ENCODE results near the gene PRKAR1B. TPM values are rescaled to one million over a fixed set of nuclear protein-coding genes. Genes with fewer than 3 reads are reported as not detected.

Gene PRKAR1B
- total RNA-seq, 1 experiment from 2014 or later: 43.3 TPM

DNA sequence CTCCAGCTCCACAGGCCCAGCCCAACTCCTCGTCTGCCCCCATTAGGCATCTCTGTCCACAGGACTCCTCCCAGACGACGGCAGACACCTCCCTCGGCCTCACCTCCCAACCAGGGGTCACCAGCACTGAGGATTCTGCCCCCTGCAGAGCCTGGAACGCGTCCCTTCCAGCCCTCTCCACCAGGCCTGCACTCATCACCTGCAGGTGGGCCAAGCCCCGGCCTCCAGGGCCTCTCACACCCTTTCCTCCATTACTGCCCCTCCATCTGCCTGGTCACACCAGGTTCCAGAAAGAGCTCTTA, 164.8 kb downstream of the PRKAR1B start:
- Histone ChIP-seq H4K8ac (replicated peaks; ENCODE audit: insufficient read length, low read depth, low read length) (no peak overlapping the region), H3K14ac (ENCODE audit: insufficient read depth, low read length) (no peak overlapping the region), H2BK120ac (ENCODE audit: low read depth, low read length, poor library complexity, severe bottlenecking) (no peak overlapping the region), H3T11ph (ENCODE audit: low read length) (no peak overlapping the region), H2BK12ac (ENCODE audit: insufficient read length, low read depth, low read length) (no peak overlapping the region), H3K4me2 (ENCODE audit: insufficient read depth, insufficient read length, low read length) (no peak overlapping the region), H4K20me1 (ENCODE audit: control insufficient read depth, insufficient read depth, insufficient read length) (no peaks in the 10 kb centered on the region), H4K5ac (ENCODE audit: insufficient read length, low read depth, low read length) (no peak overlapping the region), H3K9ac (ENCODE audit: extremely low read depth, insufficient read length, low read length) (no peak overlapping the region), H3K27ac (ENCODE audit: insufficient read length, low read depth, low read length) (no peak overlapping the region), H3K79me1 (ENCODE audit: insufficient read depth, low read depth, low read length, poor library complexity, severe bottlenecking) (no peaks in the 10 kb centered on the region), H3K9me3 (ENCODE audit: control insufficient read depth, low read depth, low read length) (no peaks in the 10 kb centered on the region), H2AFZ (ENCODE audit: low read length) (no peak overlapping the region), H3K4ac (ENCODE audit: low read depth, low read length) (no peak overlapping the region), H2AK5ac (ENCODE audit: insufficient read length, low read length) (no peak overlapping the region), H3K27me3 (ENCODE audit: insufficient read depth, low read length) (no peaks in the 10 kb centered on the region), H2BK15ac (ENCODE audit: low read depth, low read length) (no peak overlapping the region), H3K79me2 (ENCODE audit: insufficient read depth, low read length) (no peaks in the 10 kb centered on the region; the same call in 1 of the 2 replicates), H3K23ac (ENCODE audit: insufficient read length, low read depth, low read length) (no peak overlapping the region), H2BK20ac (ENCODE audit: low read depth, low read length, poor library complexity, severe bottlenecking) (no peak overlapping the region), H3K4me1 (ENCODE audit: insufficient read depth, low read length) (no peaks in the 10 kb centered on the region), H3K23me2 (ENCODE audit: insufficient read length, low read depth, low read length, poor library complexity, severe bottlenecking) (no peaks in the 10 kb centered on the region), H3K18ac (ENCODE audit: insufficient read length, low read depth, low read length) (no peak overlapping the region), H3K56ac (ENCODE audit: insufficient read length, low read depth, low read length) (no peak overlapping the region), H2BK5ac (ENCODE audit: insufficient read length, low read length) (no peak overlapping the region), H4K91ac (ENCODE audit: insufficient read length, low read depth, low read length) (no peak overlapping the region)
- no peak overlapping the region; a peak in 1 of 5 replicates for H3K4me3 Mint-ChIP-seq
- TF ChIP-seq, protein P1, sequence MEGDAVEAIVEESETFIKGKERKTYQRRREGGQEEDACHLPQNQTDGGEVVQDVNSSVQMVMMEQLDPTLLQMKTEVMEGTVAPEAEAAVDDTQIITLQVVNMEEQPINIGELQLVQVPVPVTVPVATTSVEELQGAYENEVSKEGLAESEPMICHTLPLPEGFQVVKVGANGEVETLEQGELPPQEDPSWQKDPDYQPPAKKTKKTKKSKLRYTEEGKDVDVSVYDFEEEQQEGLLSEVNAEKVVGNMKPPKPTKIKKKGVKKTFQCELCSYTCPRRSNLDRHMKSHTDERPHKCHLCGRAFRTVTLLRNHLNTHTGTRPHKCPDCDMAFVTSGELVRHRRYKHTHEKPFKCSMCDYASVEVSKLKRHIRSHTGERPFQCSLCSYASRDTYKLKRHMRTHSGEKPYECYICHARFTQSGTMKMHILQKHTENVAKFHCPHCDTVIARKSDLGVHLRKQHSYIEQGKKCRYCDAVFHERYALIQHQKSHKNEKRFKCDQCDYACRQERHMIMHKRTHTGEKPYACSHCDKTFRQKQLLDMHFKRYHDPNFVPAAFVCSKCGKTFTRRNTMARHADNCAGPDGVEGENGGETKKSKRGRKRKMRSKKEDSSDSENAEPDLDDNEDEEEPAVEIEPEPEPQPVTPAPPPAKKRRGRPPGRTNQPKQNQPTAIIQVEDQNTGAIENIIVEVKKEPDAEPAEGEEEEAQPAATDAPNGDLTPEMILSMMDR (conservative IDR thresholded peaks at IDR 0.05): no peak
- H3K4me1 Mint-ChIP-seq: peaks cover 0 to 4% of the 10 kb centered on the region in 2 experiments; a peak in 1 of 4 replicates
- H3K27me3 Mint-ChIP-seq (ENCODE audit: low read depth): no peaks in the 10 kb centered on the region
- 0 out of 5 replicates have a peak, but pooled peaks cover 0 to under 1% of the 10 kb centered on the region in 2 experiments for H3K9me3 Mint-ChIP-seq
- H3K27ac Mint-ChIP-seq: peak overlapping the region in 1 of 3 experiments; percentile 61; a peak in 1 of 7 replicates
- WGBS (ENCODE audit: extremely low coverage, insufficient read length, low lambda C conversion rate): no CpG with 5 or more reads among the region's 7 CpGs
- DNase-seq: no peak
- peaks cover 0 to 2% (median under 1%) of the 10 kb centered on the region in 3 experiments; a peak in 2 of 7 replicates for H3K36me3 Mint-ChIP-seq (ENCODE audit: insufficient read depth in 1 of 3, low read depth in 3 of 3)
